Spleen (tissue), 7 donors: ENCODE measurements around the gene POLE.

Experiments used
- CTCF ChIP-seq, 11 experiments: fragments of 200-600 bp in 7 of 11; fragments of 450-650 bp in 4 of 11; sonication (generic) in 4 of 11; IDR thresholded peaks in 8 of 11; conservative IDR thresholded peaks in 3 of 11; 1 replicate in 7 of 11; 2 replicates in 4 of 11; pipeline versions ENCODE4 v1.4.0 to v1.8.0; 2016 to 2021; ENCODE audit warnings: antibody characterized with exemption in 11 of 11, inconsistent platforms in 4 of 11, mild to moderate bottlenecking in 1 of 11
- POLR2AphosphoS5 ChIP-seq, 3 donors: sonication (generic); formaldehyde crosslinking; IDR thresholded peaks; one replicate each; pipeline ENCODE4 v1.5.1; 2017; ENCODE audit warnings: antibody characterized with exemption in 3 of 3
- donor health status: DM: no; HTN: no; CAD: no; lungs with moderate emphysema.
- donor health status: DM: no; HTN: no; CAD: no.
- donor health status: DM: no; HTN: no; CAD: no.

DNA sequence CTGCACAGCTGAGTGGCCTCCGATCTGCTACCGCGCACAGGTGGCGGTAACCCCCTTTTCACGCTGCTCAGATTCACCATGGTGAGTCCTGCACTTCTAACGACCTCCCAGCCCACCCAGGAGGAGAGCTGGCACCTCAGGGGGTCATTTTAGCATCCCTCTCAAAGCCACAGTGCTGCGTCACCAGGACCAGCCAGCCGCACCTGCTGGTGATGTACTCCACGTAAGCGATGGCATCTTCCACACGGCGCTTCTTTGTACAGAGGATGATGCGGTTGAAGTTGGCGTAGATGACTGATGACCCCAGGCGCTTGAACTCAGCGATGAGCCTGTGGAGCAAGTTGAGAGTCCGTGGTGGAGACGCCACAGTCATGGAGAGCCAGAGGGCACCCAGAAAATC is 49.3 kb downstream of the POLE start:
- TF ChIP-seq POLR2AphosphoS5 (IDR thresholded peaks at IDR 0.05) (no peak), CTCF (IDR thresholded peaks at IDR 0.05 in 8 of 11, conservative IDR thresholded peaks at IDR 0.05 in 3 of 11) (no peak)
